Stimulated activated naive CD4-positive, alpha-beta T cell treated with Interleukin-2 at 50 U/mL for 16 hours (primary cell): ENCODE measurements around the gene TSC22D2.

Source experiments
- DNase-seq: peaks from one replicate; lab custom pipeline; 2025; lab: John Stamatoyannopoulos, UW

Gene TSC22D2

GRCh38 chr3:150412561-150413231 lies 4.6 kb downstream of the TSC22D2 start:
- no peak for DNase-seq

DNA sequence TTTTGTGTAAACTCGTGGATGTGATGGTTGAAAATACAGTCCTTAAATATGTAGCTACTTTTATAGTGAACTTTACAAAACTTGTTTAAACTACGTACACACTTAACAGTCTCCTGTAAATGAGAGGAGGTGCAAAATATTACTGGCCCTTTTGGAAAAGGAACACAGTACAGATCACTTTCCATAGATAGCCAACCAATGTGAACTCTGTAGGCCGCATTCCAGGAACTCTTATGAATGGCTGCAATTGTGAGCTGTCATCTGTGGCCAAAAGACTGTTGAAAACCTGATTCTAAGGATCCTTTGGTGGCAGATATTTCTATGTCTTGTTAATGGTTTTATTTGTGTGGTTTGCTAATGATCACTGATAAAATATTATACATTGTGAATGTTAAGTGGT lies 6.2 kb downstream of the TSC22D2 start:
- DNase-seq: no peak

- DNase-seq: no peak
These were observed 6.9 kb downstream of the TSC22D2 start for GRCh38 chr3:150414959-150415358.

GRCh38 chr3:150419076-150419868 lies 11.2 kb downstream of the TSC22D2 start:
- no peak for DNase-seq

GRCh38 chr3:150419959-150420358 lies 11.9 kb downstream of the TSC22D2 start:
- no peak for DNase-seq

DNA sequence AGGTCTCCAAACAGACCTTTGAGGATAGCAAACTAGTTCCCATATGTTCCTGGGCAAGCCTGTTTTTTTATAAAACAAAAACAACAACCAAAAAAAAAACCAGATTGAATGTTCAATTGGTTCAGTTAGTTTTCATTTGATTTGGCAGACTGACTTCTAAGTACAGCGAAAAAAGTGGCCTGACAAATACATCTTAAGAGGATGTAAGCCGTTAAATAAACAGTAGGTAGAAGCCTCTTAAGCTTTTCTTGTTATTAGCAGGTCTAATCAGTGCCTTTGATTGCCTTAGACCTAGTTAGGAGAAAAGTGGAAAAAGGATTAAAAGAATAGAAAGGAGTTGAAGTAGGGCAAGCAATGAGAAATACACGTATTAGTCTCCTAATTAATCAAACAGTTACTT lies 13.2 kb downstream of the TSC22D2 start:
- no peak for DNase-seq

GRCh38 chr3:150421799-150422548 lies 13.9 kb downstream of the TSC22D2 start:
- no peak for DNase-seq

- no peak for DNase-seq
These were observed 14.8 kb downstream of the TSC22D2 start for GRCh38 chr3:150422907-150423306.

GRCh38 chr3:150423761-150424160 lies 15.7 kb downstream of the TSC22D2 start:
- DNase-seq: no peak

DNA sequence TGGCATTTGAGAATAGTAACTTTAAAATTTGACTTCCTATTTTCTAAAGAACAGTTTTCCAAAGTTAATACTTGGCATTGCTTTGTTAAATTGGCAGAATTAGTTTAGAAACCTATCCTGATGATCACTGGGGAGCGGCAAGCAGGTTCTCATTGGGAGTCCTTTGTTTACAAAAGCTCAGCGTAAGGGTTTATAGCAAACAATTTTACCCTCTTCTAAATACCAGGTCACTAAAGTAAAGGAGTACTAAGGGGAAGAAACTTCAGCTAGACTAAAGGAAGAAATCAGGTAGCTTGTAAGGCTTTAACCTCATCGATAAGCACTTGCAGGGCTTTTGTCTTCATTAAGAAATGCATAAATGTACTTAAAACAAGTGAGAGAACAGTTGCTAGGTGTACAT lies 18.2 kb downstream of the TSC22D2 start:
- DNase-seq: no peak

GRCh38 chr3:150428562-150428961 lies 20.5 kb downstream of the TSC22D2 start:
- no peak for DNase-seq

- no peak for DNase-seq
These were observed 21.9 kb downstream of the TSC22D2 start for GRCh38 chr3:150429767-150430671.

- no peak for DNase-seq
These were observed 25.2 kb downstream of the TSC22D2 start for GRCh38 chr3:150433347-150433746.

- no peak for DNase-seq
These were observed 26.1 kb downstream of the TSC22D2 start for GRCh38 chr3:150434234-150434633.

- DNase-seq: no peak
These were observed 28.1 kb downstream of the TSC22D2 start for GRCh38 chr3:150436161-150436560.

DNA sequence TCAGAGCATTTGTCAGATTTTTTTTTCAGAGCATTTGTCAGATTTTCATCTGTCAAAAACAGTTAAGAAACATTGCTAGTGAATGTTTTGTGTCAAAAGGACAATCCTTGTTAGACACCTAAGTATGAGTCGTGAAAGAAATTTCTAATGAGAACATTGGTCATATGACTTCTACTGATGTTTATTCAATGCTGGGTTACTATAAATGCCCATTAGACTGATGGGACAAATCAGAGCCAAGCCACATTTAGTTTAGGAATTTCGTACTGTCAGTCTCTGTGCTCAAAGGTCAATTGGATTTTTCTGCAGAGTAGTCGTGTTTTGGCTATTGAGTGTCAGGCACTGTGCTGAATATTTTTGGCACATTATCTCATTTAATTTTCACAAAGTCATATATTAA lies 31.6 kb downstream of the TSC22D2 start:
- DNase-seq: no peak

DNA sequence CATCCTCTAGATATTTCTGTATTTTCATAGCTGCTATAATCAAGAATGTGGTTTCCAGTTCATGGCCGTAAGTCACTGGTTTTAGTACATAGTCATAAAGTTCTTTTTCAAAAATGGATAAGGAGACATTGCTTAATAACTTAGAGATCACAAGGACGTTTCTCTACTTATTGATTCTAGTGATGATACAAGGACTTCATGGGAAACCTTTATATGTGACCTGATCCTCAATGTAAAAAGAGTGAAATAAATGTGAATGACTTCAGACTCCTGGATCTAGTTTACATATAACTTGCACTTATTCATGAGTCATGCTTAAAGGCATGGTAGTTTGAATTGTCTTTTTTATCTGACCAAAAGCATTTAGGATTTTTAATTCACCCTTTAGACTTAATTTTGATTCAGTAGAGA lies 35.2 kb downstream of the TSC22D2 start:
- DNase-seq: no peak

DNA sequence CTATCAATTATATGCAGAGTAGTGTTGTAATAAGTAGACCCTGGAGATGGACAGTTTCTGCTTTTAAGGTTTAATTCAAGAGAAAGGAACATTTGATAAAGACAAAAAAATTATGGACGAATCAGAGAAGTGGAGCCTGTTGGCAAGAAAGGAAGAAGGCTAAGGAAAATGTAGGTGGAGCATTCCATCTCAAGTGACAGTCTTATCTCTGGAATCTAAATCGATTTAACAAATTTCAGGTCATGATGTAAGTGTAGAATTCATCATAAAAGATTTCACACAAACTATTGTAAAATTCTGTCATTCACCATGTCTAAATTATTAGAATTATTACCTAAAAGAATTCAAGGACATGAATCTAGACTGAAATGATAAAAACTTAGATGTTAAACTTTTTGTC lies 36.3 kb downstream of the TSC22D2 start:
- no peak for DNase-seq

DNA sequence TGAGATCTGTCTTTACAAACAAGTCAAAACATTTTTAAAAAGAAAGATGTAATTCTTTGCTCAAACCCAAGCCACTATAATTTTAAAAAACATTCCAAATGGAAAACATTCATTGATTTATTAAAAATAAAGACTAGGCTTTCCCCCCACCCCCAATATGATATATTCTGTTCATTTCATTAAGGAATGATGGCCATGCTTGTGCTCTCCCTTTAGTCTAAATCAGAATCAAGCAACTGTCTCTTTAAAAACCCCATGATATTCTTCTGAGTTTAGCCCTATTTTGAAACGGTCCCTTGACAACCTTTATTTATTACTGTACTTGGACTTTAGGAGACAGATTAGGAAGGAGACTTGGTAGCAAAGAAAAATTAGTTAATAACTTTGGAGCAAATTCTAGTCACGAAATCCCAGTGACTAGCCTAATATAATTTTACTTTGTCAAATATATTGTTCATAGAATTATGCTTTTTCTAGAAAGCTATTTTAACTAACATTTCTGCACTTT lies 38.4 kb downstream of the TSC22D2 start:
- no peak for DNase-seq

DNA sequence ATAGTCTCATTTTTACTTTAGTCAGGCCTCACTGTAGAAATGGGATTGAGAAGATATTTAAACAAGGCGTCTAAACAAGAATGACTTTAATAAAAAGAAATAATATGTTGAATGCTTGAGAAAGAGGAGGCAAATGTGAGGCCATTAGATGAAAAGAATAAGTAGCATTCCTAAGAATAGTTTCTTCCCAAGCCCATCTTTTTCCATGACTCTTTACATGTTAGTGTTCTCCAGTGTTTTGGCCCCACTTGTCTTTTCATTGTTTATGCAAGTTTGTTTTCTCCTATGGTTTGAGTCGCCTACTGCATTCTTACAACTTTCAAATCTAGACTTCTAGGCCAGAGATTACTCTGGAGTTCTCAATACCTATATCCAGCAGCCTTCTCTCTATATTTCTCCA lies 39.0 kb downstream of the TSC22D2 start:
- no peak for DNase-seq

GRCh38 chr3:150447631-150448465 lies 39.8 kb downstream of the TSC22D2 start:
- no peak for DNase-seq
